K562 (cell line): ENCODE data around the gene PPM1N. TPM values are rescaled to one million over a fixed set of nuclear protein-coding genes. Genes with fewer than 3 reads are reported as not detected.
A peak's percentile ranks its signal among the peaks of the same experiment; 100 is the strongest.

Experiments
- ETS2 ChIP-seq: IDR thresholded peaks from 2 replicates; pipeline ENCODE4 v1.6.1; 2016; ENCODE audit warnings: borderline replicate concordance, missing genetic modification characterization, mild to moderate bottlenecking, moderate library complexity, missing compliant biosample characterization; ENCODE audit not compliant: poor library complexity, severe bottlenecking
- ETV1 ChIP-seq: fragments of 450-650 bp; conservative IDR thresholded peaks from 2 replicates; pipeline ENCODE4 v1.6.1; 2016; ENCODE audit warnings: missing genetic modification characterization, control low read depth, low read depth, missing compliant biosample characterization
- GATA2 ChIP-seq: sonication (generic); formaldehyde crosslinking; IDR thresholded peaks from 2 replicates; pipeline ENCODE4 v1.4.0; 2020; ENCODE audit warnings: mild to moderate bottlenecking, missing genetic modification reagents
- JUND ChIP-seq, 2 experiments: IDR thresholded peaks; 2 replicates in 1 of 2; 3 replicates in 1 of 2; pipeline ENCODE4 v1.6.1; 2011; ENCODE audit warnings: borderline replicate concordance in 2 of 2, low read depth in 2 of 2, low read length in 2 of 2, improper control_type of control experiment in 1 of 2, missing biosample characterization in 1 of 2, missing genetic modification characterization in 1 of 2, missing genetic modification reagents in 1 of 2
- MTA3 ChIP-seq: fragments of 450-650 bp; formaldehyde crosslinking; IDR thresholded peaks from 2 replicates; pipeline ENCODE4 v1.6.1; 2017; ENCODE audit warnings: mild to moderate bottlenecking, borderline replicate concordance
- MYNN ChIP-seq, 2 experiments: sonication (generic); formaldehyde crosslinking in 1 of 2; IDR thresholded peaks; 2 replicates each; pipeline versions ENCODE4 v1.5.0 to v1.6.1; 2016 to 2020; ENCODE audit warnings: antibody characterized with exemption in 1 of 2, missing genetic modification reagents in 1 of 2
- NRF1 ChIP-seq, 2 experiments: fragments of 450-650 bp; IDR thresholded peaks in 1 of 2; conservative IDR thresholded peaks in 1 of 2; 2 replicates each; pipeline ENCODE4 v1.6.1; 2014; ENCODE audit warnings: mild to moderate bottlenecking in 2 of 2
- RHOXF2B ChIP-seq: fragments of 250-450 bp; sonication (Bioruptor Pico); conservative IDR thresholded peaks from 2 replicates; pipeline ENCODE4 v1.5.1; 2021
- SFPQ ChIP-seq: fragments of 200-400 bp; formaldehyde crosslinking; IDR thresholded peaks from 2 replicates; pipeline ENCODE4 v1.6.1; 2017; ENCODE audit warnings: mild to moderate bottlenecking, low read depth, low read length, moderate library complexity
- TCF15 ChIP-seq: fragments of 250-450 bp; sonication (Bioruptor Pico); IDR thresholded peaks from 2 replicates; pipeline ENCODE4 v1.8.0; 2022; ENCODE audit warnings: moderate library complexity, mild to moderate bottlenecking, inconsistent platforms
- ZNF134 ChIP-seq: fragments of 250-450 bp; sonication (Bioruptor Pico); conservative IDR thresholded peaks from 2 replicates; pipeline ENCODE4 v1.4.0; 2020
- ZNF408 ChIP-seq: fragments of 250-450 bp; sonication (Bioruptor Pico); IDR thresholded peaks from 2 replicates; pipeline ENCODE4 v1.4.0; 2020; ENCODE audit warnings: low read depth, mild to moderate bottlenecking, moderate library complexity
- polyA plus RNA-seq, 8 experiments: library from polyadenylated mRNA; depleted of rRNA in 4 of 8; stranded (reverse) in 5 of 8; unstranded in 3 of 8; fragments of >200 nt; fragmentation: Nextera tagmentation in 2 of 8; fragmentation: Illumina TruSeq in 1 of 8; extraction: Ambion mirVana in 2 of 8; extraction: Trizol in 1 of 8; gene quantifications; 2 replicates each; pipeline versions ENCODE4 v1.2.1 to v1.2.3, GENCODE V29; 2011 to 2014; ENCODE audit warnings: inconsistent platforms in 1 of 8, missing spikeins in 1 of 8
- total RNA-seq, 7 experiments: library from RNA; depleted of rRNA in 6 of 7; stranded (reverse); fragments of >200 nt in 6 of 7; fragmentation: Illumina TruSeq in 2 of 7; extraction: Trizol in 2 of 7; gene quantifications; 2 replicates each; pipeline versions ENCODE4 v1.2.1 to v1.2.3, GENCODE V29; 2011 to 2021; ENCODE audit warnings: low replicate concordance in 1 of 7
- TF ChIP-seq, protein P1 (sequence below), 2 experiments: fragments of 450-650 bp; conservative IDR thresholded peaks; 2 replicates each; pipeline ENCODE4 v1.6.1; 2017; ENCODE audit warnings: mild to moderate bottlenecking in 2 of 2, moderate library complexity in 2 of 2
- TF ChIP-seq, protein P2 (sequence below): fragments of 450-650 bp; conservative IDR thresholded peaks from 2 replicates; pipeline ENCODE4 v1.6.1; 2016; ENCODE audit warnings: missing genetic modification characterization, low read depth, mild to moderate bottlenecking, missing compliant biosample characterization, moderate library complexity
- TF ChIP-seq, protein P3 (sequence below): conservative IDR thresholded peaks from 2 replicates; pipeline ENCODE4 v1.6.1; 2011; ENCODE audit warnings: low read depth, mild to moderate bottlenecking, low read length; ENCODE audit not compliant: control insufficient read depth

Gene PPM1N
- total and polyA plus RNA-seq, 9 of the 15 experiments (the other 6 are each of a cell fraction or from before 2014, with no cell fraction given), result 4.5 to 15.6 (median 8.7) TPM

GRCh38 chr19:45506246-45506988 lies 8.2 kb downstream of the PPM1N start (continued):
- TF ChIP-seq TCF15 (no peak), MTA3 (peak; percentile 86), ZNF134 (CRISPR knock-in tag) (no peak), ZNF408 (CRISPR knock-in tag) (no peak), ETV1 (peak; percentile 71), JUND (IDR thresholded peaks at IDR 0.05; ENCODE audit: borderline replicate concordance, low read depth, low read length) (peak; percentile 93), JUND (tag; IDR thresholded peaks at IDR 0.05; ENCODE audit: borderline replicate concordance, low read depth, low read length) (peak; percentile 91), GATA2 (CRISPR knock-in tag) (no peak), MYNN (IDR thresholded peaks at IDR 0.05) (0 out of 2 replicates have a peak, but pooled peaks have one; percentile 21), MYNN (CRISPR knock-in tag; IDR thresholded peaks at IDR 0.05) (no peak), ETS2 (tag) (no peak), RHOXF2B (CRISPR knock-in tag) (no peak), SFPQ (no peak), NRF1 (conservative IDR thresholded peaks at IDR 0.05 in 1 of 2, IDR thresholded peaks at IDR 0.05 in 1 of 2) (peak; percentile 25 to 53; a peak in 3 of 4 replicates)
- TF ChIP-seq, protein P1, sequence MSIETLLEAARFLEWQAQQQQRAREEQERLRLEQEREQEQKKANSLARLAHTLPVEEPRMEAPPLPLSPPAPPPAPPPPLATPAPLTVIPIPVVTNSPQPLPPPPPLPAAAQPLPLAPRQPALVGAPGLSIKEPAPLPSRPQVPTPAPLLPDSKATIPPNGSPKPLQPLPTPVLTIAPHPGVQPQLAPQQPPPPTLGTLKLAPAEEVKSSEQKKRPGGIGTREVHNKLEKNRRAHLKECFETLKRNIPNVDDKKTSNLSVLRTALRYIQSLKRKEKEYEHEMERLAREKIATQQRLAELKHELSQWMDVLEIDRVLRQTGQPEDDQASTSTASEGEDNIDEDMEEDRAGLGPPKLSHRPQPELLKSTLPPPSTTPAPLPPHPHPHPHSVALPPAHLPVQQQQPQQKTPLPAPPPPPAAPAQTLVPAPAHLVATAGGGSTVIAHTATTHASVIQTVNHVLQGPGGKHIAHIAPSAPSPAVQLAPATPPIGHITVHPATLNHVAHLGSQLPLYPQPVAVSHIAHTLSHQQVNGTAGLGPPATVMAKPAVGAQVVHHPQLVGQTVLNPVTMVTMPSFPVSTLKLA (conservative IDR thresholded peaks at IDR 0.05), result peak; percentile 93 to 96
- TF ChIP-seq, protein P2, sequence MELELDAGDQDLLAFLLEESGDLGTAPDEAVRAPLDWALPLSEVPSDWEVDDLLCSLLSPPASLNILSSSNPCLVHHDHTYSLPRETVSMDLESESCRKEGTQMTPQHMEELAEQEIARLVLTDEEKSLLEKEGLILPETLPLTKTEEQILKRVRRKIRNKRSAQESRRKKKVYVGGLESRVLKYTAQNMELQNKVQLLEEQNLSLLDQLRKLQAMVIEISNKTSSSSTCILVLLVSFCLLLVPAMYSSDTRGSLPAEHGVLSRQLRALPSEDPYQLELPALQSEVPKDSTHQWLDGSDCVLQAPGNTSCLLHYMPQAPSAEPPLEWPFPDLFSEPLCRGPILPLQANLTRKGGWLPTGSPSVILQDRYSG (tag), result peak; percentile 80; the same call in 1 of the 2 replicates
- TF ChIP-seq, protein P3, sequence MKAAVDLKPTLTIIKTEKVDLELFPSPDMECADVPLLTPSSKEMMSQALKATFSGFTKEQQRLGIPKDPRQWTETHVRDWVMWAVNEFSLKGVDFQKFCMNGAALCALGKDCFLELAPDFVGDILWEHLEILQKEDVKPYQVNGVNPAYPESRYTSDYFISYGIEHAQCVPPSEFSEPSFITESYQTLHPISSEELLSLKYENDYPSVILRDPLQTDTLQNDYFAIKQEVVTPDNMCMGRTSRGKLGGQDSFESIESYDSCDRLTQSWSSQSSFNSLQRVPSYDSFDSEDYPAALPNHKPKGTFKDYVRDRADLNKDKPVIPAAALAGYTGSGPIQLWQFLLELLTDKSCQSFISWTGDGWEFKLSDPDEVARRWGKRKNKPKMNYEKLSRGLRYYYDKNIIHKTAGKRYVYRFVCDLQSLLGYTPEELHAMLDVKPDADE, result peak; percentile 71; the same call in 1 of the 2 replicates
